Stimulated activated CD4-positive, alpha-beta T cell treated with anti-CD3 and anti-CD28 coated beads, Interleukin-15, amount 100 ng/mL, for 24 hours (primary cell): ENCODE results near the gene NUP35.
A peak's percentile ranks its signal among the peaks of the same experiment; 100 is the strongest.

Source experiments
- DNase-seq: peaks from one replicate; pipeline ENCODE4 v3.0.0-alpha.2; 2020

NUP35 gene

GRCh38 chr2:183124222-183124956, at the start of gene NUP35:
TSS of gene NUP35 (plus strand) at chr2:183124443. CDS start at chr2:183124458, 15 bp downstream.
- DNase-seq = peak; percentile 85

- DNase-seq = no peak
These were observed 46.1 kb upstream of the NUP35 start for GRCh38 chr2:183078163-183078463.

GRCh38 chr2:183078464-183079138, 45.6 kb upstream of the NUP35 start, which contains the start of gene DUSP19:
TSS of gene DUSP19 (plus strand) at chr2:183078747. CDS start at chr2:183078934, 187 bp downstream.
- DNase-seq = peak; percentile 87

- no peak for DNase-seq
These were observed 45.0 kb upstream of the NUP35 start for GRCh38 chr2:183079139-183079775.

- DNase-seq = no peak
These were observed 42.3 kb upstream of the NUP35 start for GRCh38 chr2:183081911-183082310.

- no peak for DNase-seq
These were observed 36.2 kb upstream of the NUP35 start for GRCh38 chr2:183088061-183088460.

- DNase-seq = no peak
These were observed 34.9 kb upstream of the NUP35 start for GRCh38 chr2:183089192-183089851.

- no peak for DNase-seq
These were observed 32.8 kb upstream of the NUP35 start for GRCh38 chr2:183091318-183091953.

GRCh38 chr2:183091954-183092345, 32.3 kb upstream of the NUP35 start:
- no peak for DNase-seq

GRCh38 chr2:183093857-183094657, 30.2 kb upstream of the NUP35 start:
- DNase-seq = no peak

- no peak for DNase-seq
These were observed 18.7 kb upstream of the NUP35 start for GRCh38 chr2:183105402-183106134.

- DNase-seq = no peak
These were observed 11.7 kb upstream of the NUP35 start for GRCh38 chr2:183112577-183112976.

GRCh38 chr2:183113630-183114029, 10.6 kb upstream of the NUP35 start:
- DNase-seq = no peak

- no peak for DNase-seq
These were observed 7.0 kb upstream of the NUP35 start for GRCh38 chr2:183117226-183117625.

- DNase-seq = peak; percentile 5
These were observed 905 bp upstream of the NUP35 start for GRCh38 chr2:183123117-183123958.

GRCh38 chr2:183123959-183124221, 353 bp upstream of the NUP35 start:
- no peak for DNase-seq

- no peak for DNase-seq
These were observed 663 bp downstream of the NUP35 start for GRCh38 chr2:183124957-183125255.

- DNase-seq = no peak
These were observed 1.6 kb downstream of the NUP35 start for GRCh38 chr2:183125659-183126341.

GRCh38 chr2:183126635-183127034, 2.4 kb downstream of the NUP35 start:
- DNase-seq = no peak

GRCh38 chr2:183134016-183134415, 9.8 kb downstream of the NUP35 start:
- DNase-seq = no peak
